Transverse colon (tissue), 4 donors: Measurements from ENCODE around the gene VPS26C. TPM values are rescaled to one million over a fixed set of nuclear protein-coding genes. Genes with fewer than 3 reads are reported as not detected.

Source experiments
- DNase-seq: peaks from one replicate; pipeline ENCODE4 v3.0.0-alpha.2; 2019
- H3K27ac ChIP-seq, 4 donors: fragments of 200-600 bp; sonication (generic); 2 replicates each; pipeline ENCODE4 v1.5.1; 2016 to 2018; ENCODE audit warnings: inconsistent platforms in 4 of 4
- H3K27me3 ChIP-seq: fragments of 200-600 bp; sonication (generic); 2 replicates; pipeline ENCODE4 v1.5.1; 2017; ENCODE audit warnings: inconsistent platforms
- H3K36me3 ChIP-seq, 4 donors: fragments of 200-600 bp; sonication (generic); 2 replicates each; pipeline ENCODE4 v1.5.1; 2017 to 2019; ENCODE audit warnings: inconsistent platforms in 4 of 4
- H3K4me1 ChIP-seq, 4 donors: fragments of 200-600 bp; sonication (generic); 2 replicates each; pipeline ENCODE4 v1.5.1; 2017 to 2020; ENCODE audit warnings: inconsistent platforms in 4 of 4
- H3K4me3 ChIP-seq, 4 donors: fragments of 200-600 bp; sonication (generic); 1 replicate in 1 of 4; 2 replicates in 3 of 4; pipeline versions ENCODE4 v1.5.1 to v1.6.1; 2017 to 2019; ENCODE audit warnings: inconsistent platforms in 4 of 4
- H3K9me3 ChIP-seq, 2 donors: fragments of 200-600 bp; sonication (generic); 2 replicates each; pipeline ENCODE4 v1.5.1; 2017 to 2019; ENCODE audit warnings: inconsistent platforms in 2 of 2
- EP300 ChIP-seq: sonication (generic); formaldehyde crosslinking; IDR thresholded peaks from one replicate; pipeline ENCODE4 v1.6.1; 2017; ENCODE audit warnings: antibody characterized with exemption, low read depth
- POLR2A ChIP-seq: fragments of 450-650 bp; IDR thresholded peaks from one replicate; pipeline ENCODE4 v1.6.1; 2016; ENCODE audit warnings: antibody characterized with exemption, mild to moderate bottlenecking, moderate library complexity
- POLR2AphosphoS5 ChIP-seq, 3 donors: sonication (generic); formaldehyde crosslinking; IDR thresholded peaks; one replicate each; pipeline ENCODE4 v1.6.1; 2016; ENCODE audit warnings: antibody characterized with exemption in 3 of 3
- WGBS, 2 donors: methylation state at CpG; one replicate each; pipeline ENCODE4 v1.1.5; 2018; ENCODE audit warnings: low coverage in 1 of 2; 5-methylcytosine and 5-hydroxymethylcytosine counted together
- in situ Hi-C, 4 donors: fragments of 200-750 bp; cut with MboI; loops; one replicate each; pipeline versions ENCODE4 v1.15.0 to v1.15.1; 2017; ENCODE audit warnings: low sequenced_read_pairs in 3 of 4, low pct_ligation_motif_present in 1 of 4, low pct_unique_long_range_greater_than_20kb in 1 of 4
- intact Hi-C: fragments of 100-400 bp; cut with DNase I; formaldehyde crosslinking; loops from one replicate; pipeline ENCODE4 v1.15.1; 2023; ENCODE audit warnings: low total_unique reads
- total RNA-seq, 4 donors: library from RNA; depleted of rRNA; stranded (reverse); fragments of >200 nt; gene quantifications; one replicate each; pipeline ENCODE4 v1.1.0, GENCODE V29; 2016
- TF ChIP-seq, protein P1 (sequence below), 5 experiments: fragments of 200-600 bp in 3 of 5; fragments of 450-650 bp in 2 of 5; sonication (generic) in 3 of 5; IDR thresholded peaks; 1 replicate in 2 of 5; 2 replicates in 3 of 5; pipeline ENCODE4 v1.5.1; 2016 to 2017; ENCODE audit warnings: antibody characterized with exemption in 5 of 5, inconsistent platforms in 3 of 5, mild to moderate bottlenecking in 2 of 5, moderate library complexity in 1 of 5

The VPS26C gene
- total RNA-seq, 4 donors from 2014 or later: 86.5 to 146 (median 108) TPM

GRCh38 chr21:37193676-37194075, 73.5 kb downstream of the VPS26C start:
- Histone ChIP-seq H3K9me3 (no peaks in the 10 kb centered on the region), H3K36me3 (peaks cover 0 to 26% (median 8%) of the 10 kb centered on the region in 4 donors), H3K27me3 (no peaks in the 10 kb centered on the region), H3K4me1 (no peaks in the 10 kb centered on the region), H3K4me3 (no peak overlapping the region), H3K27ac (no peak overlapping the region)
- intact Hi-C loops: no loop called here
- no peak for DNase-seq
- 98% methylated on average over 6 of the region's 6 CpGs; no CpG with 5 or more reads in 1 of the 2 donors for WGBS, 2 donors
- TF ChIP-seq, protein P1, sequence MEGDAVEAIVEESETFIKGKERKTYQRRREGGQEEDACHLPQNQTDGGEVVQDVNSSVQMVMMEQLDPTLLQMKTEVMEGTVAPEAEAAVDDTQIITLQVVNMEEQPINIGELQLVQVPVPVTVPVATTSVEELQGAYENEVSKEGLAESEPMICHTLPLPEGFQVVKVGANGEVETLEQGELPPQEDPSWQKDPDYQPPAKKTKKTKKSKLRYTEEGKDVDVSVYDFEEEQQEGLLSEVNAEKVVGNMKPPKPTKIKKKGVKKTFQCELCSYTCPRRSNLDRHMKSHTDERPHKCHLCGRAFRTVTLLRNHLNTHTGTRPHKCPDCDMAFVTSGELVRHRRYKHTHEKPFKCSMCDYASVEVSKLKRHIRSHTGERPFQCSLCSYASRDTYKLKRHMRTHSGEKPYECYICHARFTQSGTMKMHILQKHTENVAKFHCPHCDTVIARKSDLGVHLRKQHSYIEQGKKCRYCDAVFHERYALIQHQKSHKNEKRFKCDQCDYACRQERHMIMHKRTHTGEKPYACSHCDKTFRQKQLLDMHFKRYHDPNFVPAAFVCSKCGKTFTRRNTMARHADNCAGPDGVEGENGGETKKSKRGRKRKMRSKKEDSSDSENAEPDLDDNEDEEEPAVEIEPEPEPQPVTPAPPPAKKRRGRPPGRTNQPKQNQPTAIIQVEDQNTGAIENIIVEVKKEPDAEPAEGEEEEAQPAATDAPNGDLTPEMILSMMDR (IDR thresholded peaks at IDR 0.05): no peak
- TF ChIP-seq POLR2AphosphoS5 (IDR thresholded peaks at IDR 0.05): no peak
- TF ChIP-seq EP300: no peak
- TF ChIP-seq POLR2A: no peak
- in situ Hi-C loops: no loop called here

DNA sequence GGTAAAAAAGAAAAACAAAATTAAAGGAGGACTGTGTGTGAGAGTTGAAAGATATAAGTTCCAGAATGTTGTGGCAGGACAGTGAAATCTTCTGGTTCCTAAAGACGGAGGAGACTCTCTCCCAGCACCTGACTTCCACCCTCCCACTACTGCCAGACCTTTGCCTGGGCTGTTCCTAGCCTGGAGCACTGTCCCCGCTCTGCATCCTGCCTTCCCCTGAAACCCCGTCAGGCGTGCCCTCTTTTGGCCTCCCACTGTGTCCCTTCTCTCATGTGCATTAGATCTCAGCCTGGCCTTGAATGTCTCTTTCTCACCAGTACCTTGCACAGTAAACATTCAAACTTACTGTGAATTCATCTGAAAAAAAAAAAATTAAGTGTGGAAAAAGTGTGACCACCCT, 74.1 kb downstream of the VPS26C start:
- Histone ChIP-seq H3K4me1 (no peaks in the 10 kb centered on the region), H3K9me3 (no peaks in the 10 kb centered on the region), H3K36me3 (peaks cover 0 to 30% (median 8%) of the 10 kb centered on the region in 4 donors), H3K27me3 (no peaks in the 10 kb centered on the region), H3K4me3 (no peak overlapping the region), H3K27ac (no peak overlapping the region)
- TF ChIP-seq EP300 (no peak), POLR2A (no peak), POLR2AphosphoS5 (IDR thresholded peaks at IDR 0.05) (no peak)
- TF ChIP-seq, protein P1 (IDR thresholded peaks at IDR 0.05): no peak
- 72 to 80% methylated on average over 1 to 4 of the region's 4 CpGs for WGBS, 2 donors
- in situ Hi-C loops: no loop called here
- intact Hi-C loops: no loop called here
- no peak for DNase-seq

GRCh38 chr21:37192019-37192418, 75.1 kb downstream of the VPS26C start:
- Histone ChIP-seq H3K4me1 (no peaks in the 10 kb centered on the region), H3K27ac (no peak overlapping the region), H3K9me3 (no peaks in the 10 kb centered on the region), H3K4me3 (no peak overlapping the region), H3K36me3 (peaks cover 0 to 38% (median 11%) of the 10 kb centered on the region in 4 donors), H3K27me3 (no peaks in the 10 kb centered on the region)
- in situ Hi-C loops (no loop called here), intact Hi-C loops (no loop called here)
- TF ChIP-seq, protein P1 (IDR thresholded peaks at IDR 0.05): no peak
- no peak for TF ChIP-seq POLR2A
- no peak for TF ChIP-seq POLR2AphosphoS5 (IDR thresholded peaks at IDR 0.05)
- no peak for TF ChIP-seq EP300
- DNase-seq: no peak
- WGBS, 2 donors: 52 to 61% methylated on average over 2 of the region's 2 CpGs

GRCh38 chr21:37188825-37189224, 78.3 kb downstream of the VPS26C start:
- H3K27me3 ChIP-seq: no peaks in the 10 kb centered on the region
- intact Hi-C loops: no loop called here
- H3K36me3 ChIP-seq: peaks cover 0 to 38% (median 11%) of the 10 kb centered on the region in 4 donors
- in situ Hi-C loops: no loop called here
- DNase-seq: no peak
- no peaks in the 10 kb centered on the region for H3K9me3 ChIP-seq
- no peaks in the 10 kb centered on the region for H3K4me1 ChIP-seq
- 83 to 93% methylated on average over 1 of the region's 1 CpG for WGBS, 2 donors
- H3K27ac ChIP-seq: no peak overlapping the region
- TF ChIP-seq EP300: no peak
- no peak overlapping the region for H3K4me3 ChIP-seq

- 83 to 88% methylated on average over 2 of the region's 2 CpGs for WGBS, 2 donors
- in situ Hi-C loops: no loop called here
- TF ChIP-seq POLR2A (no peak), EP300 (no peak)
- TF ChIP-seq, protein P1 (IDR thresholded peaks at IDR 0.05): no peak
Observed at GRCh38 chr21:37186983-37187382, 80.2 kb downstream of the VPS26C start.

More at GRCh38 chr21:37186983-37187382, 80.2 kb downstream of the VPS26C start:
- no peak overlapping the region for H3K4me3 ChIP-seq
- no peaks in the 10 kb centered on the region for H3K4me1 ChIP-seq
- DNase-seq: no peak
- no peaks in the 10 kb centered on the region for H3K9me3 ChIP-seq
- intact Hi-C loops: no loop called here
- peaks cover 0 to 38% (median 13%) of the 10 kb centered on the region in 4 donors for H3K36me3 ChIP-seq
- H3K27ac ChIP-seq: no peak overlapping the region
- H3K27me3 ChIP-seq: no peaks in the 10 kb centered on the region
